Body of pancreas (tissue), 4 donors: Measurements from ENCODE around the gene ACADL.

Experiments
- POLR2A ChIP-seq, 3 donors: fragments of 450-650 bp; IDR thresholded peaks; one replicate each; pipeline ENCODE4 v1.6.1; 2016; ENCODE audit warnings: antibody characterized with exemption in 3 of 3, mild to moderate bottlenecking in 2 of 3
- TF ChIP-seq, protein P1 (sequence below), 7 experiments: fragments of 450-650 bp in 4 of 7; fragments of 200-600 bp in 3 of 7; sonication (generic) in 3 of 7; IDR thresholded peaks; one replicate each; pipeline ENCODE4 v1.5.1; 2016 to 2019; ENCODE audit warnings: antibody characterized with exemption in 7 of 7

DNA sequence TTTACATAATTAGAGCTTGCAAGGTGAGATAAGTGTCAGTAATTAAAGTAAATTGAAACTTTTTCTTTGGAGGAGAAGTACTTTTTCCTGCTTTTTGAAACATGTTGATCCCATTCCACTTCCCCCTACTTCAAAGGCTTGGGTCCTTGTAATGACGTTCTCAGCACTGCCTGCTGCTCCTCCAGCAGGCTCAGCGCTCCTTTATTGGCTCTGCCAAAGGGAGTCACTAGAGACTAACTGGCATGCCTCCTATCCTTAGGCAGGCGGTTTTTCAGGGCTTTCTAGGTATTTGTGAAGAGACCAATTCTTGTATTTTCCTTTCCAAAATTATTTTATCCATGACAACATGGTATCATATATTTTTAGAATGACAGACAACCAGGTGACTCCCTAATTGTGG is 43.9 kb upstream of the ACADL start:
- TF ChIP-seq, protein P1, sequence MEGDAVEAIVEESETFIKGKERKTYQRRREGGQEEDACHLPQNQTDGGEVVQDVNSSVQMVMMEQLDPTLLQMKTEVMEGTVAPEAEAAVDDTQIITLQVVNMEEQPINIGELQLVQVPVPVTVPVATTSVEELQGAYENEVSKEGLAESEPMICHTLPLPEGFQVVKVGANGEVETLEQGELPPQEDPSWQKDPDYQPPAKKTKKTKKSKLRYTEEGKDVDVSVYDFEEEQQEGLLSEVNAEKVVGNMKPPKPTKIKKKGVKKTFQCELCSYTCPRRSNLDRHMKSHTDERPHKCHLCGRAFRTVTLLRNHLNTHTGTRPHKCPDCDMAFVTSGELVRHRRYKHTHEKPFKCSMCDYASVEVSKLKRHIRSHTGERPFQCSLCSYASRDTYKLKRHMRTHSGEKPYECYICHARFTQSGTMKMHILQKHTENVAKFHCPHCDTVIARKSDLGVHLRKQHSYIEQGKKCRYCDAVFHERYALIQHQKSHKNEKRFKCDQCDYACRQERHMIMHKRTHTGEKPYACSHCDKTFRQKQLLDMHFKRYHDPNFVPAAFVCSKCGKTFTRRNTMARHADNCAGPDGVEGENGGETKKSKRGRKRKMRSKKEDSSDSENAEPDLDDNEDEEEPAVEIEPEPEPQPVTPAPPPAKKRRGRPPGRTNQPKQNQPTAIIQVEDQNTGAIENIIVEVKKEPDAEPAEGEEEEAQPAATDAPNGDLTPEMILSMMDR (IDR thresholded peaks at IDR 0.05) = no peak
- no peak for TF ChIP-seq POLR2A (IDR thresholded peaks at IDR 0.05)
